IgD-negative memory B cell (primary cell): ENCODE results near the gene TUBA4B. TPM values are rescaled to one million over a fixed set of nuclear protein-coding genes. Genes with fewer than 3 reads are reported as not detected.
A peak's percentile ranks its signal among the peaks of the same experiment; 100 is the strongest.
"Not testable (repeated sequence)": the region's sequence is repeated elsewhere in the genome, so short reads cannot be mapped to it uniquely, and the experiment has no call there.

Experiments
- H3K27ac Mint-ChIP-seq, 3 donors: one replicate each; pipeline ENCODE4 v1.8.0; 2020 to 2022; ENCODE audit warnings: mild to moderate bottlenecking in 3 of 3, mixed read lengths in 3 of 3, moderate library complexity in 1 of 3
- H3K27me3 Mint-ChIP-seq: one replicate; pipeline ENCODE4 v1.8.0; 2021; ENCODE audit warnings: mixed read lengths
- H3K36me3 Mint-ChIP-seq: one replicate; pipeline ENCODE4 v1.8.0; 2020; ENCODE audit warnings: mild to moderate bottlenecking, mixed read lengths
- H3K4me1 Mint-ChIP-seq, 3 donors: one replicate each; pipeline ENCODE4 v1.8.0; 2020 to 2022; ENCODE audit warnings: mixed read lengths in 3 of 3, mild to moderate bottlenecking in 1 of 3
- H3K4me3 Mint-ChIP-seq, 4 donors: one replicate each; pipeline ENCODE4 v1.8.0; 2020 to 2022; ENCODE audit warnings: mild to moderate bottlenecking in 4 of 4, mixed read lengths in 4 of 4, moderate library complexity in 3 of 4
- H3K9me3 Mint-ChIP-seq, 3 donors: one replicate each; pipeline ENCODE4 v1.8.0; 2020 to 2021; ENCODE audit warnings: mixed read lengths in 3 of 3, mild to moderate bottlenecking in 1 of 3
- polyA plus RNA-seq: library from polyadenylated mRNA; unstranded; fragments of 300-500 nt; fragmentation: Illumina TruSeq; gene quantifications from one replicate; pipeline ENCODE4 v1.2.3, GENCODE V29; 2021

The TUBA4B gene
- polyA plus RNA-seq, 1 donor from 2014 or later = not detected

DNA sequence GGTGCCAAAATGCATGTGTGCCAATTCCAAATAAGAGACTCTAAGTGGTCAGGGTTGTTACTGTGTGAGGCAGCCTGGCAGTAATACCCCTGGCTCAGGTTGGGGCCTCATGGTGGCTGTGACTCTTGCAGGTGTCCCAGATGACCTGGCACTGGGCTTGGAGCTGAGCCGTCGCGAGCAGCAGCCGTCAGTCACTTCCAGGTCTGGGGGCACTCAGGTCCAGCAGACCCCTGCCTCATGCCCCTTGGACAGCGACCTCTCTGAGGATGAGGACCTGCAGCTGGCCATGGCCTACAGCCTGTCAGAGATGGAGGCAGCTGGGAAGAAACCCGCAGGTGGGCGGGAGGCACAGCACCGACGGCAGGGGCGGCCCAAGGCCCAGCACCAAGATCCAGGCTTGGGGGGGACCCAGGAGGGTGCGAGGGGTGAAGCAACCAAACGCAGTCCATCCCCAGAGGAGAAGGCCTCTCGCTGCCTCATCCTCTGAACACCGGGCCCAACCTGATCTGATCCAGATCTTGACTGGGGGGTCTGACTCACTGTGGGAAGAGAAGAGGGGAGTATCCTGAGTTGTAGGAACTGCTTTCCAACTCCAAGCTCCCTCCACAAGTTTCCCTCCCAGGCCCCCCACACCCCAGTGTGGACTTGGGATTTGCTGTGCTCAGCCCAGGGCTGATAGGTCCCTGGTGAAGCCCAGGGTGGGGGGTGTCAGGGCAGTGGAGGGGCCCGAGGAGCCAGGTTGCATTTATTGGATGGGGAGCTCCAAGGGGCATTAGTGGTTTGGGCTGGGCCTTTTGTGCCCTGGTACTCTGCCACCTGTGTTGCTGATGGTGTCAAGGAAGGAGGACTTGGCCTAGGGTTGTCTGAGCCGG is 31.7 kb downstream of the TUBA4B start:
- H3K4me3 Mint-ChIP-seq = no peak overlapping the region
- H3K9me3 Mint-ChIP-seq = no peaks in the 10 kb centered on the region
- H3K36me3 Mint-ChIP-seq = peaks cover 5% of the 10 kb centered on the region
- H3K27ac Mint-ChIP-seq = no peak overlapping the region
- peaks cover 7 to 15% (median 7%) of the 10 kb centered on the region in 3 donors for H3K4me1 Mint-ChIP-seq
- no peaks in the 10 kb centered on the region for H3K27me3 Mint-ChIP-seq

- Mint-ChIP-seq H3K27me3 (no peaks in the 10 kb centered on the region), H3K27ac (no peak overlapping the region), H3K4me1 (peaks cover 4 to 9% (median 5%) of the 10 kb centered on the region in 3 donors)
Measured at GRCh38 chr2:219285373-219285735, 32.3 kb downstream of the TUBA4B start.

GRCh38 chr2:219285894-219286425 is 32.9 kb downstream of the TUBA4B start:
- H3K9me3 Mint-ChIP-seq = no peaks in the 10 kb centered on the region
- H3K27me3 Mint-ChIP-seq = no peaks in the 10 kb centered on the region
- H3K4me1 Mint-ChIP-seq = peaks cover 0 to 5% (median 3%) of the 10 kb centered on the region in 3 donors
- H3K36me3 Mint-ChIP-seq = peaks cover 5% of the 10 kb centered on the region
- H3K4me3 Mint-ChIP-seq = no peak overlapping the region
- no peak overlapping the region for H3K27ac Mint-ChIP-seq

More at GRCh38 chr2:219285373-219285735, 32.3 kb downstream of the TUBA4B start:
- Mint-ChIP-seq H3K4me3 (no peak overlapping the region), H3K36me3 (peaks cover 5% of the 10 kb centered on the region), H3K9me3 (no peaks in the 10 kb centered on the region)

DNA sequence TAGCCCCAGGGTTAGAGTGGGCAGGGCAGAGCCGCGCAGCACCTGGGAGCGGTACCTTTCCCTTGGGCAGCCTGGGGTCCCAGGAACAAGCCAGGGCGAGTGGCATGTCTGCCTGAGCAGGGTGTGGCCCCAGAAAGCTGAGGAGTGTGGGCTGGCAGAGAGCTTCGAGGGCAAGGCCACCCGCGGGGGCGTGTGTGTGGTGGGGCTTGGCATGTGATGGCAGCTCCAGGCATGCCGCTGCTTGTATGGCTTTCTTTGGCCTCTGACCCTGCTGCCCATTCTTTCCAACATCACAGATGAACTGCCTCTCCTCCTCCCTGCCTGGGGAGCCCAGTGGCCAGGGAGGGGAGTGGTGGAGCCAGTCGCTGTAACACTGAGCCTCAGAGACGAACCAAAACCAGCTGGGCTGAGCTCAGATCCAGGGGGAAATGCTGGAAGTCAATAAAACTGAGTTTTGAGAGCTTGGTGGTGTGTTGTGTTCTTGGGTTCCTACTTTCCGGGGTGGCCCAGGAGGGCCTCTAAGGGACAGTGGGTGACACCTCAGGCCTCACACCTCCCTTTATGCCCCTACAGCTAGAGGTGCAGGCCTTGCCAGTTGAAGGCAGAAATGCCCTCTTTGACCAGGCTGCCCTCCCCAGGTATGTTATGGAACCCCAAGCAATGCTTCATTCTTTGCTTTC is 33.5 kb downstream of the TUBA4B start:
- Mint-ChIP-seq H3K27ac (peak overlapping the region in 1 of 3 donors; percentile 40), H3K27me3 (no peaks in the 10 kb centered on the region), H3K36me3 (peaks cover 5% of the 10 kb centered on the region), H3K4me1 (peaks cover 0 to 5% (median 0%) of the 10 kb centered on the region in 3 donors), H3K4me3 (peak overlapping the region in 1 of 4 donors; percentile 23), H3K9me3 (no peaks in the 10 kb centered on the region)

DNA sequence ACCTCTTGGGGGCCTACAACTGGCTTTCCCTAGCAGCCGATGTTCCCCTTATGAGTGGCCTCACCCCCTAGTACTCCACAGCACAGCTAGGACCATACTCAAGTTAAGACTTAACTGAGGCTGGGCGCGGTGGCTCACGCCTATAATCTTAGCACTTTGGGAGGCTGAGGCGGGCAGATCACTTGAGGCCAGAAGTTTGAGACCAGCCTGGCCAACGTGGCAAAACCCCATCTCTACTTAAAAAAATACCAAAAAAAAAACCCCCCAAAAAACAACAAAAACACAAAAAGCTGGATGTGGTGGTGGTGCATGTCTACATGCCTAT is 34.0 kb downstream of the TUBA4B start:
- peak overlapping the region in 1 of 3 donors; percentile 40 for H3K27ac Mint-ChIP-seq
- H3K36me3 Mint-ChIP-seq, H3K4me1 Mint-ChIP-seq, H3K27me3 Mint-ChIP-seq, H3K9me3 Mint-ChIP-seq: not testable (repeated sequence)
- peak overlapping the region in 1 of 4 donors; percentile 23 for H3K4me3 Mint-ChIP-seq

DNA sequence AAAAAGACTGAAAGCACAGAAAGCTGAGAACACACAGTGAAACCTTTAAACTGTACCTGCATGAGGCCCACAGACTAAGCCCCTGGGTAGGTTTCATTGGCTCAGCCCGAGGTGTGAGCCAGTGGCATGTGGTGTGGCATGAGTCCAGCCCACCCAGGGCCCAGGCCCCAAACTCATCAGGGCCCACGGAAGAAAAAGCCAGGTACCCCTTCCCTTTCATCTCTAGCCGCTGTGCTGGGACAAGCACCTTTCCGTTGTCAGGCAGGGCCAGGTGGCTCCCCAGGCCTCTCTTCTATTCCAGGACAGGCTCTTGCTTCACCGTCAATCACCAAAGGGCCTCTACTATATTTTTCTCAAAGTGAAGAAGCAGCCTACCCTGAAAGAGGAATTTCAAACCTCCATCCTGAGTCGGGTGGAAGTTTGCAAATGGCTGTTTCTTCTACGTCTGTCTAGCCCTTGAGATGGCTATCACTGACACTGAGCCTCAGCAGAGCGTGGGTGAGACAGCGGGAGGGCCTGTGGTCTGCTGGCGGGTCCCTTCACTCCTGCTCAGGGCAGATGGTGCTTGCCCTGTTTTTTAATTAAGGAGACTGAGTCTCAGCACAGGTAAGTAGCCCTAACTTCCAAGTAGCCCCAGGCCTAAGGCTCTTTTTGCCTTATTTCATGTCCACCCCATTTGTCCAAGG is 34.7 kb downstream of the TUBA4B start:
- H3K27me3 Mint-ChIP-seq = no peaks in the 10 kb centered on the region
- H3K4me1 Mint-ChIP-seq = peaks cover 0 to 5% (median 0%) of the 10 kb centered on the region in 3 donors
- peaks cover 5% of the 10 kb centered on the region for H3K36me3 Mint-ChIP-seq
- no peak overlapping the region for H3K4me3 Mint-ChIP-seq
- no peaks in the 10 kb centered on the region for H3K9me3 Mint-ChIP-seq
- peak overlapping the region in 1 of 3 donors; percentile 64 for H3K27ac Mint-ChIP-seq

DNA sequence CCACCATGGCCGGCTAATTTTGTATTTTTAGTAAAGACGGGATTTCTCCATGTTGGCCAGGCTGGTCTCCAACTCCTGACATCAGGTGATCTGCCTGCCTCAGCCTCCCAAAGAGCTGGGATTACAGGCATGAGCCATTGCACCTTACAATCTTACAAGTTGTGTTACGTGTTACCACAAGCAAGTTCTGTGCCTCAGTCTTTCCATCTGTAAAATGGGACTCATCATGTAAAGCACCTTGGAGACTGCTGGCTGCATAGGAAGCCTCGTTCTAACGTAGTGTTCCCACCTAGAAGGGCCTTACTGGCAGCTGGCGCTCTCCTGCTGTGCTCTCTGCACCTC is 36.1 kb downstream of the TUBA4B start:
- peaks cover 0 to 4% (median 2%) of the 10 kb centered on the region in 3 donors for H3K4me1 Mint-ChIP-seq
- no peaks in the 10 kb centered on the region for H3K9me3 Mint-ChIP-seq
- no peak overlapping the region for H3K4me3 Mint-ChIP-seq
- no peak overlapping the region for H3K27ac Mint-ChIP-seq
- H3K27me3 Mint-ChIP-seq = no peaks in the 10 kb centered on the region
- no peaks in the 10 kb centered on the region for H3K36me3 Mint-ChIP-seq

GRCh38 chr2:219289537-219290361 is 36.7 kb downstream of the TUBA4B start:
- Mint-ChIP-seq H3K4me3 (no peak overlapping the region), H3K9me3 (no peaks in the 10 kb centered on the region), H3K36me3 (no peaks in the 10 kb centered on the region), H3K4me1 (peaks cover 0 to 5% (median 2%) of the 10 kb centered on the region in 3 donors), H3K27me3 (no peaks in the 10 kb centered on the region), H3K27ac (no peak overlapping the region)

DNA sequence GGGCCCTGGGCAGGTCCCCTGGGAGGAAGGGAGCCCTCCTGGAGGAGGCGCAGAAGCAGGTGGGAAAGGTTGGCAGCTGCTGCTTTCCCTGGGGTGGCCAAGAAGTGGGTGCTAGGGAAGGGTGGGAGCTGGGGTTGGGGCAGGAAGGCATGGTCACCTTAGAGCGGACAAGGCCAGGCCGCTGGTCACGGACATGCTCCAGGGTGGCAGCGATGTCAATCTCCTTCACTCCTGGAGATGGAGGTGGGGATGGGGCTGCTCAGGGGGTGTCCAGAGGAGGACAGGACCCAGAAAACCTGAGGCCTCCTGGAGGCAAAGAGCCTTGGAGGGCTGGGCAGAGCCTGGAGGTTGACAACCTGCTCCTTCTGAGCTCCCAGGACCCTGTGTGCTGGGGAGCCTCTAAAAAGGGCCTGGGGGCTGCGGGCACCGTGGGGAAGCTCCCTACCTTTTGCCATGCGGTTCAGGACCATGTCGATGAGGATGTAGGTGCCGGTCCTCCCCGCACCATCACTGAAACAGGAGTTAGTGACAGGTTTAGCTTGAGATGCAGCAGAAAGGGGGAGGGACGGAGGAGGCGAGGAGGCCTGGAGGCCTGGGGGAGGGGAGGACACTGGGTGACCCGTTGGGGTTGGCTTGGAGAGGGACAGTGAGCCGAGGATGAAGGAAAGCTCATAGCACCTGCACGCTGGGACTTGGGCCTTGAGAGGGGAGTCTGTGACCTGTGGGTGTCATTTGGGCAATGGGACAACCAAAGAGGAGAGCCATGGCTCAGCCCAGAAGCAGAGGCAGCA is 37.5 kb downstream of the TUBA4B start:
- Mint-ChIP-seq H3K36me3 (no peaks in the 10 kb centered on the region), H3K4me3 (no peak overlapping the region), H3K27ac (peak overlapping the region in 1 of 3 donors; percentile 23), H3K27me3 (no peaks in the 10 kb centered on the region), H3K4me1 (peaks cover 4 to 5% (median 4%) of the 10 kb centered on the region in 3 donors), H3K9me3 (no peaks in the 10 kb centered on the region)

- Mint-ChIP-seq H3K36me3 (no peaks in the 10 kb centered on the region), H3K27me3 (no peaks in the 10 kb centered on the region), H3K4me1 (peaks cover 5 to 7% (median 5%) of the 10 kb centered on the region in 3 donors), H3K4me3 (no peak overlapping the region), H3K27ac (peak overlapping the region in 1 of 3 donors; percentile 13), H3K9me3 (no peaks in the 10 kb centered on the region)
Measured at GRCh38 chr2:219291394-219291793, 38.4 kb downstream of the TUBA4B start.

GRCh38 chr2:219291910-219292490 is 39.0 kb downstream of the TUBA4B start:
- H3K36me3 Mint-ChIP-seq = no peaks in the 10 kb centered on the region
- H3K27me3 Mint-ChIP-seq = no peaks in the 10 kb centered on the region
- no peaks in the 10 kb centered on the region for H3K9me3 Mint-ChIP-seq
- H3K27ac Mint-ChIP-seq = peak overlapping the region in 1 of 3 donors; percentile 13
- H3K4me3 Mint-ChIP-seq = peak overlapping the region in 1 of 4 donors; percentile 67
- H3K4me1 Mint-ChIP-seq = peaks cover 5 to 7% (median 5%) of the 10 kb centered on the region in 3 donors

DNA sequence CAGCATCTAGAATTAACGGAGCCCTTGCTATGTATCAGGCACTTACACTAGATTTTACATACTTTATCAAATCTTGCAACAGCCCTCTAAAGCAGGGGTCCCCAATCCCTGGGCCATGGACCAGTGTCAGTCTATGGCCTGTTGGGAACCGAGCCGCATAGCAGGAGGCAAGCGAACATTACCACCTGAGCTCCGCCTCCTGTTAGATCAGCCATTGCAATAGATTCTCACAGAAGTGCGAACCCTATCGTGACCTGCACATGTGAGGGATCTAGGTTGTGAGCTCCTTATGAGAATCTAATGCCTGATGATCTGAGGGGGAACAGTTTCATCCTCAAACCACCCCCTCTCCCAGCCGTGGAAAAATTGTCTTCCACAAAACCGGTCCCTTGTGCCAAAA is 39.6 kb downstream of the TUBA4B start:
- H3K27me3 Mint-ChIP-seq = no peaks in the 10 kb centered on the region
- H3K4me1 Mint-ChIP-seq = peaks cover 5 to 7% (median 5%) of the 10 kb centered on the region in 3 donors
- no peaks in the 10 kb centered on the region for H3K36me3 Mint-ChIP-seq
- H3K4me3 Mint-ChIP-seq = peak overlapping the region in 1 of 4 donors; percentile 67
- no peaks in the 10 kb centered on the region for H3K9me3 Mint-ChIP-seq
- no peak overlapping the region for H3K27ac Mint-ChIP-seq

GRCh38 chr2:219293736-219294231 is 40.7 kb downstream of the TUBA4B start:
- Mint-ChIP-seq H3K27ac (no peak overlapping the region), H3K4me3 (peak overlapping the region in 3 of 4 donors; percentile 21 to 72 (median 58)), H3K27me3 (no peaks in the 10 kb centered on the region), H3K9me3 (no peaks in the 10 kb centered on the region), H3K4me1 (peaks cover 6 to 10% (median 7%) of the 10 kb centered on the region in 3 donors), H3K36me3 (no peaks in the 10 kb centered on the region)
